Keratinocyte (primary cell): ENCODE results near the gene SIGLEC11. TPM values are rescaled to one million over a fixed set of nuclear protein-coding genes. Genes with fewer than 3 reads are reported as not detected.

Experiments used
- DNase-seq: peaks from one replicate; pipeline ENCODE4 v3.0.0-alpha.2; 2011; ENCODE audit warnings: low read depth, missing footprints, low spot score
- FAIRE-seq: peaks from 2 replicates; lab custom pipeline; 2011; peaks lifted over from hg19 to GRCh38; lab: Jason Lieb, UNC
- H2AFZ ChIP-seq: 2 replicates; pipeline ENCODE4 v1.6.0; 2012; ENCODE audit warnings: low read length, control low read depth, inconsistent platforms; ENCODE audit not compliant: control insufficient read depth
- H3K27ac ChIP-seq: 2 replicates; pipeline ENCODE4 v1.5.1; 2011; ENCODE audit warnings: low read length; ENCODE audit not compliant: control insufficient read depth, insufficient read depth
- H3K27me3 ChIP-seq: 3 replicates; pipeline ENCODE4 v1.6.0; 2011; ENCODE audit warnings: low read length; ENCODE audit not compliant: control insufficient read depth, insufficient read depth; ENCODE audit errors: extremely low read depth
- H3K36me3 ChIP-seq, 2 experiments: 2 replicates in 1 of 2; 3 replicates in 1 of 2; pipeline ENCODE4 v1.5.1; 2011; ENCODE audit warnings: low read length in 2 of 2, mild to moderate bottlenecking in 1 of 2; ENCODE audit not compliant: control insufficient read depth in 2 of 2, insufficient read depth in 2 of 2; ENCODE audit errors: extremely low read depth in 1 of 2
- H3K4me1 ChIP-seq: 3 replicates; pipeline ENCODE4 v1.5.1; 2011; ENCODE audit warnings: low read length; ENCODE audit not compliant: control insufficient read depth, insufficient read depth; ENCODE audit errors: extremely low read depth
- H3K4me2 ChIP-seq: 3 replicates; pipeline ENCODE4 v1.6.0; 2011; ENCODE audit warnings: low read depth, low read length; ENCODE audit not compliant: control insufficient read depth, insufficient read depth; ENCODE audit errors: extremely low read depth
- H3K4me3 ChIP-seq, 3 experiments: fragments of 200-600 bp in 1 of 3; sonication (generic) in 1 of 3; 2 replicates in 2 of 3; 3 replicates in 1 of 3; pipeline ENCODE4 v1.5.1; 2011 to 2016; ENCODE audit warnings: low read length in 3 of 3, mild to moderate bottlenecking in 3 of 3, control low read depth in 2 of 3, inconsistent platforms in 1 of 3, low read depth in 1 of 3, mixed read lengths in 1 of 3, mixed run types in 1 of 3, moderate library complexity in 1 of 3; ENCODE audit not compliant: control insufficient read depth in 2 of 3, insufficient read depth in 2 of 3; ENCODE audit errors: extremely low read depth in 1 of 3
- H3K79me2 ChIP-seq: 2 replicates; pipeline ENCODE4 v1.6.0; 2012; ENCODE audit warnings: low read length; ENCODE audit not compliant: control insufficient read depth, insufficient read depth
- H3K9ac ChIP-seq: 3 replicates; pipeline ENCODE4 v1.6.0; 2011; ENCODE audit warnings: low read length; ENCODE audit not compliant: control insufficient read depth, insufficient read depth; ENCODE audit errors: extremely low read depth
- H3K9me1 ChIP-seq: 3 replicates; pipeline ENCODE4 v1.6.0; 2011; ENCODE audit warnings: low read length; ENCODE audit not compliant: control insufficient read depth, insufficient read depth; ENCODE audit errors: extremely low read depth
- H3K9me3 ChIP-seq: 2 replicates; pipeline ENCODE4 v1.5.1; 2012; ENCODE audit warnings: low read depth, low read length; ENCODE audit not compliant: control insufficient read depth
- H4K20me1 ChIP-seq: 3 replicates; pipeline ENCODE4 v1.6.0; 2011; ENCODE audit warnings: low read length; ENCODE audit not compliant: control insufficient read depth, insufficient read depth; ENCODE audit errors: extremely low read depth
- CTCF ChIP-seq, 3 experiments: IDR thresholded peaks in 1 of 3; conservative IDR thresholded peaks in 1 of 3; optimal IDR thresholded peaks in 1 of 3; 2 replicates in 2 of 3; 3 replicates in 1 of 3; pipeline versions ENCODE3 to v1.5.1; 2011; ENCODE audit warnings: low read length in 3 of 3, mild to moderate bottlenecking in 3 of 3, moderate library complexity in 2 of 3, control low read depth in 1 of 3, inconsistent platforms in 1 of 3; ENCODE audit not compliant: insufficient read depth in 2 of 3; ENCODE audit errors: extremely low read depth in 1 of 3
- EZH2 ChIP-seq: IDR thresholded peaks from one replicate; pipeline ENCODE4 v1.6.1; 2012; ENCODE audit warnings: inconsistent platforms, mild to moderate bottlenecking, low read length, moderate library complexity
- dilution Hi-C: fragments of 300-500 bp; cut with MboI; formaldehyde crosslinking; loops from one replicate; pipeline ENCODE4 v1.7.0; 2020; ENCODE audit warnings: low sequenced_read_pairs; ENCODE audit not compliant: extremely low pct_ligation_motif_present
- polyA plus RNA-seq, 5 experiments: library from polyadenylated mRNA; depleted of rRNA in 3 of 5; stranded (reverse) in 3 of 5; stranded (forward) in 1 of 5; unstranded in 1 of 5; fragments of >200 nt; gene quantifications; 1 replicate in 1 of 5; 2 replicates in 3 of 5; 3 replicates in 1 of 5; pipeline versions ENCODE4 v1.2.1 to v1.2.3, GENCODE V29; 2011 to 2012; ENCODE audit warnings: missing spikeins in 2 of 5, low read depth in 1 of 5, low replicate concordance in 1 of 5

SIGLEC11 gene
- polyA plus RNA-seq, 1 donor (not counting 4 experiments of a cell fraction or from before 2014, with no cell fraction given) = not detected

DNA sequence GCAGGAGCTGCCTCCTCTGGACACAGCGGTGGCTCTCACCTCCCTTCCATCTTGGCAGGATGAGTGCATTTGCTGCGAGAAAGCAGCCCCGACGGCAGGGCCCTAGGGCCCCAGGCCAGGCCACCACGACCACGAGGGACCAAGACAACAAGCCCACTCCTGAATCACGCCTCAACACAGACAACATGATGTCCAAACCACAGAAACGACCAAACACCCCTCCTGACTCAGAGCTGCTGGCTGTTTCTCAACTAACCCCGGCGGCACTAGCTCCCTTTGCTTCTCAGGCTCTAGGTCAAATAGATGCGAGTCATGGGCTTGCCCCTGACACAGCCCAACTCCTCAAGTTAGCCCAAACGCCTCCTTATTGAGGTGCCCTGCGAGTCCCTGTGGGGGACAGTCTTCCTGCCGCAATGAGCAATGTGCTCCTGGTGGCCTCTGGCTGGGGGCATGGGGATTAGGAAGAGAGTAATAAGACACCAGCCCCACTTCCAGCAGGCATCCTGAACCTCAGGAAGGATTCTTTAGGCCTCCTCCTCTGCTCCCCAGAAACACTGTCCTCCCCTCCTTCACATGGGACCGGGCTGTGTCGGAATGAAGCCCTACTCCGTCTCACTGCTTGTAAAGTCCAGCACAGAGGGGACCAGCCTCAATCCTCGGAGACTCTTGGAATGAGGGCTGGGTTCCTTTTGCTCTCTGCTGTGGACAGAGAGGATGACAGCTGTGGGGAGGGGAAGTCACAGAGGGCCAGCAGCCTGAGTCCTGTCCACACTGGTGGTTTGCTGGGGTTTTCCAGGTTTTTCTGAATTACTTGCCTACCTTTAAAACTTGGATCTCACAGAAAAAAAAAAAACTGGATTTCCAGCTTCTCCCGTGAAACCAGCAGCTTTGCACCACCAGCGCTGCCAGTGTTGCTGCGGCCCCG lies 38.8 kb downstream of the SIGLEC11 start:
- no peak overlapping the region for H3K4me2 ChIP-seq
- no peak overlapping the region for H3K9ac ChIP-seq
- no peak overlapping the region for H2AFZ ChIP-seq
- peaks cover 2% of the 10 kb centered on the region for H3K4me1 ChIP-seq
- H3K4me3 ChIP-seq = no peak overlapping the region
- peaks cover 9% of the 10 kb centered on the region for H4K20me1 ChIP-seq
- dilution Hi-C loops = no loop called here
- FAIRE-seq = no peak
- H3K9me1 ChIP-seq = peaks cover 2% of the 10 kb centered on the region
- no peaks in the 10 kb centered on the region for H3K27me3 ChIP-seq
- peaks cover 28 to 50% of the 10 kb centered on the region in 2 experiments for H3K36me3 ChIP-seq
- no peak overlapping the region for H3K27ac ChIP-seq
- H3K79me2 ChIP-seq = peaks cover 89% of the 10 kb centered on the region
- DNase-seq = no peak
- H3K9me3 ChIP-seq = no peaks in the 10 kb centered on the region
- no peak for TF ChIP-seq EZH2

DNA sequence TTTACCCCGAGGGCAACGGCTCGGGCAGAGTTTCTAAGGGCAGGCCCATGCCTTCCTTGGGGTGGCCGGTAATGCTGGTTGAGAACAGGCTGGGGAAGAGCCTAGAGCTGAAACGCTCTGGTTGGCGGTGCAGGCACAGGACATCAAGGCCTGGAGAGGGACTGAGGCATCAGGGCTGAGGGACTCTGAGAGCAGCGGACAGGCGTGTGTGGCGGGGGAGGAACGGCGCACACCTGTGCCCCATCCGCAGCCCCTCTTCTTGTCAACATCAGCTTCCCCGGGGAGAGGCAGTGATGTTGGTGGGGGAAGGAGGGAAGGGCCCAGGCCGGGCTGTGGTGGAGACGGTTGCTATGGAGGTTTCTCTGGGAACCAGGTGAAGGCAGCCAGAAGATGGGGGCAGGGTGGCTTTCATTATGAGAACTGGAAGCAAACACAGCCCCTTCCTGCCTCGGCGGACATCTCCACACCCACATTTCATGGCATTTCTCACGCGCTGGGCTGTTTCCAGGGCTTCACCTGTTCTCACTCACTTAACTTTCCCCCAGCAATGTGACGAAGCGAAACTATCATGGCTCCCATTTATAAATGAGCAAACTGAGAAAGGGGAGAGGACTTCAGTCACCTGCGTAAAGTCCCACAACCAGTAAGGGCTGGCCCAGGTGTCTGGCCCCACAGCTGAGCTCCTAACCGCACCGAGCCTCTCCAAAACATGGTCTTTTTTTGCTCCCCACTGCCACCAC lies 40.2 kb downstream of the SIGLEC11 start:
- no peak overlapping the region for H3K9ac ChIP-seq
- no peak overlapping the region for H2AFZ ChIP-seq
- TF ChIP-seq CTCF (optimal IDR thresholded peaks at IDR 0.05 in 1 of 3, IDR thresholded peaks at IDR 0.05 in 1 of 3, conservative IDR thresholded peaks at IDR 0.05 in 1 of 3; ENCODE audit: extremely low read depth in 1 of 3, insufficient read depth in 2 of 3, low read length in 3 of 3) (no peak), EZH2 (no peak)
- no peaks in the 10 kb centered on the region for H3K9me3 ChIP-seq
- no peak overlapping the region for H3K4me2 ChIP-seq
- no peak for FAIRE-seq
- peaks cover 9% of the 10 kb centered on the region for H4K20me1 ChIP-seq
- DNase-seq = no peak
- H3K36me3 ChIP-seq = peaks cover 30 to 45% of the 10 kb centered on the region in 2 experiments
- H3K4me1 ChIP-seq = no peaks in the 10 kb centered on the region
- no peaks in the 10 kb centered on the region for H3K9me1 ChIP-seq
- dilution Hi-C loops = no loop called here
- H3K27ac ChIP-seq = no peak overlapping the region
- H3K27me3 ChIP-seq = no peaks in the 10 kb centered on the region
- H3K4me3 ChIP-seq = no peak overlapping the region
- H3K79me2 ChIP-seq = peaks cover 86% of the 10 kb centered on the region
